Right lung (tissue), 5 donors: ENCODE measurements around the gene PTPRN2. TPM values are rescaled to one million over a fixed set of nuclear protein-coding genes. Genes with fewer than 3 reads are reported as not detected.
A peak's percentile ranks its signal among the peaks of the same experiment; 100 is the strongest.

Source experiments
- DNase-seq, 2 donors: peaks; one replicate each; pipeline ENCODE4 v3.0.0-alpha.2; 2013
- polyA plus RNA-seq, 5 donors: library from polyadenylated mRNA; unstranded; fragments of 120-200 nt; gene quantifications; one replicate each; pipeline versions ENCODE4 v1.2.1 to v1.2.3, GENCODE V29; 2013; ENCODE audit warnings: inconsistent platforms in 1 of 5, low replicate concordance in 1 of 5; ENCODE audit not compliant: insufficient read length in 5 of 5, insufficient read depth in 1 of 5

PTPRN2 gene
- polyA plus RNA-seq, 5 donors: 6.2 to 8.1 (median 7.0) TPM

- DNase-seq: no peak
Measured at GRCh38 chr7:158492367-158492764, 95.3 kb downstream of the PTPRN2 start.

GRCh38 chr7:158491094-158491493 is 96.5 kb downstream of the PTPRN2 start:
- DNase-seq: no peak

- no peak for DNase-seq
Measured at GRCh38 chr7:158490171-158490782, 97.3 kb downstream of the PTPRN2 start.

DNA sequence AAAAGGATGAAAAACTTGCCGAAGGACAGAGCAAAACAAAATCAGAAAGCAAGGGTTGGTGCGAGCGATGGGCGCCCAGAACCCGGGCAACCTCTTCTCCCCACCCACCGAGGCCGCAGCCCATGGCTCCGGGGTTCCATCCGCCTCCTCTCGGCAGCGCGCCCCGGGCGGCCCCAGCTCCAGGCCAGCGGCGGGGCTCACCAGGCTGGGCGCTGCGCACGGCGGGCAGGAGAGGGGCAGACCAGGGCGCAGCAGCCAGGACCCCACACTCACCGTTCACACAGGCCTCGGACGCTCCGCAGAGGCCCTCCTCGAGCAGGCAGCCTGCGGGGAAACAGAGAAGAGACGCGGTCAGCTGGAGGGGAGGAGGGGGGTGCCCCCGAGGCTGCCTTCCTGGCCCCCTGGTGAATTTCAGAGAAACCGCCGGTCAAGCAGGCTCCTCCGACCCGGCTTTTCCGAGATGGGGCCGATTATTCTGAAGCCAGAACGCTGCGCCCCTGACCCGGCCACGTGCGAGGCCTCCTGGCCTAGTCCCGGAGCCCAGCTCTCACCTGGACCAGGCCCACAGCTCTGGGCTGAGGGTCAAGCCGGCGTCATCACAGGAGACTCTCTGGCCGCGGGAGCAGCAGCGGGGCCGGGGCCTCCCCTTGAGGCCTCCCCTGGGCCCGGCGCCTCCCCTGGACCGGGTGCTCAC is 98.0 kb downstream of the PTPRN2 start:
- DNase-seq: no peak

GRCh38 chr7:158488181-158488971 is 99.2 kb downstream of the PTPRN2 start:
- no peak for DNase-seq

DNA sequence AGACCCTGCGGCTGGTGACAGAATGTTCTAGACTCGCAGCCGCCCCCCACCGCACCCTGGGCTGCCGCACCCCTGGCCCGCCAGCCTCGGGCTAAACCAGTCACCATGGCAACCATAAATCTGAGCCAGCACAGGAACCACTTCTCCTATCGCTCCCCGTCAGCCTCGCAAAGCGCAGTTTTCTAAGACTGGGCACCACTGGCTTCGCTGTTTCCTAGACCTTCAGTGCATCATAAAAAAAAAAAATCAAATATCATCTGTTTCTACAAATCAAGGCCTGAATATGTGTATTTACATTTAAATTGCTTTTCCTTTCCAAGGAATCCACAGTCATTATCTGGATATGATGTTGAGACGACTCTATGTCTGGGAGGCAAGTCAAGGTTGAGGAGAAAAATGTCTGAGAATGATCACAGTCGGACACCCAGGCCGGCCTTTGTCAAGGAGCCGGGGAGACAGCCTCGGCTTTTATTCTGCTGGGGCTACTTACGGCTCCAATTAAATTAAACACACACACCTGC is 99.9 kb downstream of the PTPRN2 start:
- DNase-seq: no peak

DNA sequence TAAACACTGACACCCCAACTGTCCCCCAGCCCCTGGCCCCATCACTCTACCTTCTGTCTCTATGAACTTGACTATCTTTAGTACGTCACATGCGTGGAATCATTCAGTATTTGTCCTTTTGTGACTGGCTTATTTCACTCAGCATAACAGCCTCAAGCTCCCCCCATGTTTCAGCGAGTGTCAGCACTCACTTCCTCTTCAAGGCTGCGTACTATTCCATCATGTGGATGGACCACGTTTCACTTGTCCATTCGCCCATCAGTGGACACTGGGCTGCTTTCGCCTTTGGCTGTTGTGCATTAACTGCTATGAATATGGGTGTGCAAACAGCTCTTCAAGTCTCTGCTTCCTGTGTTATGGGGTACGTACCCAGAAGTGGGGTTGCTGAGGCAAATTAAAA is 100.7 kb downstream of the PTPRN2 start:
- DNase-seq: no peak

- DNase-seq: no peak
Measured at GRCh38 chr7:158484801-158485531, 102.7 kb downstream of the PTPRN2 start.

- DNase-seq: no peak
Measured at GRCh38 chr7:158482480-158482879, 105.1 kb downstream of the PTPRN2 start.

DNA sequence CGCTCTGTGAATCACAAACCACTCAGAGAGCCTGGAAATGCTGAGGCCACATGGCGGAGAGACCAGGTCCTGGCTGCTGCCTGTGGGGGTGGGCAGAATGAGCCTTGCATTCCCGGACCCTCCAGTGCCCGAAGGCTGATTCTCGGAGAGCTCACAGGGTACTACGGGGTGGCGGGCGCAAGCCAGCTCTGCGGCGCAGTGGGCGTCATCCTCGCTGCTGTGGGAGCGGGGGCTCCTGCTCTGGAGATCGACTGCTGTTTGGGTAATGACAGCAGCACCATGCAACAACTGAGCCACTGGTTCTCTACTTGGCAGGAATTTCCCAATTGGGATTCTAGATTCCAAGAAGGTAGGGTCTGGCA is 108.0 kb downstream of the PTPRN2 start:
- DNase-seq: no peak

- no peak for DNase-seq
Measured at GRCh38 chr7:158479021-158479663, 108.5 kb downstream of the PTPRN2 start.

DNA sequence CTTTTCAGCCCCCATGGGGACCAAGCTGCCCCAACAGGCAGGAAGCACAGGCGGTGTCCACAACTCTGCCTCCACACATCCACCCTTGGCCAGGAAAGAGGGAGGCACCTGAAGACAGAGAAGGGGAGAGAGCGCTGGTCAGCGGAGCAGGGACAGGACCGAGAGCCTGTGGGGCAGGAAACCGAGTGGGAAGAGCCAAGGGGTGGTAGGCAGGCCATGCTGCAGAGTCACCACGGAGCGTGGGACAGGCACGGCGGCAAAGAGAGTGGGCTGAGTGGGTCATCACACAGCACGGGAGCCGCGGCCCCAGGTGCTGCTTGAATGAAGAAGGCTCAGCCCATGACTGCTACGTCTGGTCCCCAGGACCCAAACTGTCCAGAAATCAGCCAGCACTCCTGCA is 109.8 kb downstream of the PTPRN2 start:
- DNase-seq: no peak

DNA sequence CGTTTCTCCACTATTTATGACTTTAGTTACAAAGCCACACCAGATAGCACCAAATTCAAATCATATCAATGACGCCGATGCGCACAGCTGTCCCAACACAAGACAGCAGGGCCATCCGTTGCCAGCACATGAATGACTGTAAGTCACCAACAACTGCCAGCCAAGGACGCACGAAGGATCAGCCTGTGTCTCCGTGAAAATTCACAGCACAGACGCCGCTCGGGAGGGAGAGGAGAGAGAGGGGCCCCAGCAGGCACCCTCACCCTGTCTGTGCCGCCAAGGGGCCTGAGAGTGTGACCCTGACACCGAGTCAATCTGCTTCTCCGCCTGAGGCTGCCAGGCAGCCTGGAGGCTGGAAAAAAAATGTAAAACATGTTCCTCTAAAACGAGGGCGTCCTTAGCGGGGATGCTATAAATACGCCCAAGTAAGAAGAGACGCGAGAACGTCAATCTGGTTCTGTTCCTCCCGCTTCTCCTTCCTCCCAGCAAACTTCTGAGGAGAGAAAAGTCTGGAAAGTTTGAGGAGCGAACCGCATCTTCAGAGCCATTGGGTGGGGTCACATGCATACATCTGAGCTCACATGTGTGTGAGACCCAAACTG is 111.2 kb downstream of the PTPRN2 start:
- DNase-seq: no peak

DNA sequence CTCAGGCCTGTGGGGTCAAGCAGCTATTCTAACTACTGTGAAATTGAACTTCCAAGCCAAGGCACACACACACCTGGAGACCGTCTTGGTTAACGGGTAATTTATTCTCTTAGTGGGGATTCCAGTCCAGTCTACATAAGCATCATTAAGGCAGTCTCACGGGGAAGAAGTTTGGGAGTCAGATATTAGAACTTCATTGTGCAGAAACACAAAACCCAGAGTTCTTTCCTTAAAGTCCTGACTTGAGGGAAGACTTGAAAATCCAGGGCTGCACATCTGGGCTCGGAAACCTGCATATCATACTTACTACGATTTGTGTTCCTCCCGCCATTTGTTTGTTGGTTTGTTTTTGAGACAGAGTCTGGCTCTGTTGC is 112.0 kb downstream of the PTPRN2 start:
- no peak for DNase-seq

DNA sequence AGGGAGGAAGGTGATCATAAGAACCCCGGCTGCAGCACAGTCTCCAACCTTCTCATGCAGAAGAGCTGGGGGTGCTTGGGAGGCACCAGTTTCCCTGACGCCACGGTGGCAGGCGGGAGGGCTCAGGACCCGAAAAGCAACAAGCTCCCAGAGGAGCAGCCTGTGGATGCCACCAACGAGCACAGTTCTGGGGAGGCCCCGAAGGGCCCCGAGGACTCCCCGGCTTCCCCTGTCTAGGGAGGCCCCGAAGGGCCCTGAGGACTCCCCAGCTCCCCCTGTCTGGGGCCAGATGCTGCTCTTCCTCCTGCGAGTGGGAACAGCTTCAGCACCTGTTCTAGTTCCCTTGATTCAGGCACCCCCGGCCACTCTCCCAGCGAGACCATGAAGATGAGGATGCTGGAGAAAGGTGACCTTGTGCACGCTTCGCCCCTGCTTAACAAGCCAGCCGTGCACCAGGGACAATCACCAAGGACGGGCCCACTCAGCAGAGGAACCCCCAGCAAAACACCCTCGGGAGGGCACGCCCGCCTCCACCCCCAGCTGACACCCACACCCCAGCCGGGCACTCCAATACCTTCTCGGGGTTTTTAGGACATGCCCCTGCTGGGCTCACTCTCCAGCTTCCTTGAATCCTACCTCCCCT is 112.5 kb downstream of the PTPRN2 start:
- no peak for DNase-seq

- no peak for DNase-seq
Measured at GRCh38 chr7:158474488-158474887, 113.1 kb downstream of the PTPRN2 start.

DNA sequence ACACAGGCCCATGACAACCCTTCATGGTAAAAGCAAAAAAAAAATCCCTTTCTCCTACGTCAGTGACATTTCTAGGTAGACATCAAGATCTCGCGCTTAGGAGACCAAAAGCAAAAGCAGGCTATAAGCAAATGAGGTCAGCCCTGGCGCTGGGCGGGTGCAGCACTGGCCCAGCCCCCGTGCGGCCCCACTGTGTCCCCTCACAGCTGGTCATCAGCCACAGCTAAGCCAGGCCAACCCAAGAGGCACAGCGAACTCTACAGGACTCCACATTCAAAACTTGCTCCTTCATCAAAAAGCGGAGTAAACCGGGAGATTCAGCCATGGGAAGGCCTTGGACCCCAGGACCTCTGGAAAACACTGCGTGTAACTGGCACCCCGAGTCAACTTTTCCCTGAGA is 113.7 kb downstream of the PTPRN2 start:
- no peak for DNase-seq

DNA sequence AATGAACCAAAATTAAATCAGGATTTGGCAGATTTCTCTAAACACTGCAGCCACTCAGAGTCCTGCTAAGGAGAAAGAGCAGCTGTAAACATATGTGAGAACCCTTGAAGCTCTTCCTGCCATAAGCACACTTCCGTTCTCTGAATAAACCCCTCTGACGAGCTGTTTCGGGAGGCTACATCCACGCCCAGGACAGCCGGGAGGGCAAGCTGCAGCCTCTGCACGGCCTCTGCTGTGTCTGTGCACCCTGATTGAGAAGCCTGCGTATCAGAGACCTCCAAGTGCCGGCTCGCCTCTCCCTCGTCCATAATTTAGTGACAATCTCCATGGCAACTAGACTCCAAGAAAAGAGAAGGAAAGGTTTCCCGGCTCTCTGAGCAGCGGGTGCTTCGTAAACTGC is 114.4 kb downstream of the PTPRN2 start:
- DNase-seq: peak; percentile 83 to 89

DNA sequence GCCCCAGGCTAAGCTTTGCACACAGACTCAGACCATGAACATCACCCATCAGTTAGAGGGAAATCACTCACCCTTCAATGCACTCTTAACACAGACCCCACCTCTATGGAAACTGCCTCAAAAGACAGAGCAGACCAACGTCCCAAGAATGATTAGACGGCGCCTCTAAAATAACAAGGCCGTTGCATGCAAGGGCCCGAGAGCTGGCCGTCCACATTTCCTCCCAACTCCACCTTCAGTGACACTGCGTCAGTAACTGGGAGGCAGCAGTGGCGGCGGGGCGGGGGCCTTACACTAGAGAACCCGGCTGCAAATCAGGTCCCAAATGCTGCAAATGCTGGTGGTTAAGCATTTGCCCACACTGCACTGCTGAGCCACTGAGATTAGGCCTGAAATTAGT is 115.0 kb downstream of the PTPRN2 start:
- no peak for DNase-seq

DNA sequence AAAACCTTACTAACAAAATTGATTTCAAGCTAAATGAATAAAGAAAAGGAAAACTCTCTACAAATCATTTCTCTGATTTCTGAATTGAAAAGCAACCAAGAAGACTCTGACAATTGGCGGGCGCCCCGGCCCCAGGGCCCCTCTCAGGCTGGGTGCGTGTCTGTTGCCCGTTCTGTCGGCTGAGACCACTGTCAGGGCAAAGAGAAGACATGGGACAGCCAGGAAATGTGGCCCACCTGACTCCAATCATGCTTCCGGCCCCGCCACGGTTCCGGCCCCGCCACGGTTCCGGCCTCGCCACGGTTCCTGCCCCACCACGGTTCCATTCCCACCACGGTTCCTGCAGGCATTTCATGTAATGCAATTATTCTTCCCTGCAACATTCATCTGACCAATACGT is 115.9 kb downstream of the PTPRN2 start:
- no peak for DNase-seq

DNA sequence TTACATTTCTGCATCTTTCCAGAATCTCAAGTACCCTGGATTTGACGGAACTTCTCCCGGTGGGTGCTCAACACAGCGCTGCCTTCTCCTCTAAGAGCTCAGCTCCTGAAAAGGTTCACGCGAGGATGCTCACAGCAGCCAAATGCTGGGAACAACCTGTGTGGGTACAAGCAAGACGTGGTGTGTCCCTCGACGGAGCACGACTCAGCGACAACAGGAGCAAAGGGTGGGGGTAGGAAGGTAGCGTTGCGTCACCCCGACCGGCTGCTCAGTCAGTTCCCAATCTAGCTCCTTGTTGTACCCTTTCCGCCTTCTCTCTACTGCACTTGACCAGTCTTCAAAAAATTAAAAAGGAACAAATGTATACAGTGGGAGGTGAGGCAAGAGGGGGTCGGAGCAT is 117.3 kb downstream of the PTPRN2 start:
- no peak for DNase-seq
